Stimulated activated naive B cell treated with anti-CD40 and anti-IgM and Interleukin-4, amounts not matched to agents 10 μg/mL and 1 μg/mL and 100 μg/mL, for 72 hours (primary cell): ENCODE data around the gene AGAP1.

Source experiments
- ATAC-seq, 2 donors: fragments of 150-1000 bp; cut with Tn5 transposase; replicated peaks; 2 replicates each; pipeline ENCODE4 v1.10.0; 2021; ENCODE audit warnings: moderate library complexity in 1 of 2
- DNase-seq: peaks from one replicate; pipeline ENCODE4 v3.0.0; 2021
- H3K27ac Mint-ChIP-seq: one replicate; pipeline ENCODE4 v1.8.0; 2022; ENCODE audit warnings: mild to moderate bottlenecking, mixed read lengths
- H3K27me3 Mint-ChIP-seq, 2 donors: one replicate each; pipeline ENCODE4 v1.8.0; 2022; ENCODE audit warnings: mixed read lengths in 2 of 2
- H3K36me3 Mint-ChIP-seq, 2 donors: one replicate each; pipeline ENCODE4 v1.8.0; 2022; ENCODE audit warnings: mixed read lengths in 2 of 2, mild to moderate bottlenecking in 1 of 2
- H3K4me1 Mint-ChIP-seq, 2 donors: one replicate each; pipeline ENCODE4 v1.8.0; 2022; ENCODE audit warnings: mixed read lengths in 2 of 2, mild to moderate bottlenecking in 1 of 2
- H3K4me3 Mint-ChIP-seq, 2 donors: one replicate each; pipeline ENCODE4 v1.8.0; 2022; ENCODE audit warnings: mild to moderate bottlenecking in 2 of 2, mixed read lengths in 2 of 2, moderate library complexity in 1 of 2
- H3K9me3 Mint-ChIP-seq, 2 donors: one replicate each; pipeline ENCODE4 v1.8.0; 2022; ENCODE audit warnings: mixed read lengths in 2 of 2, mild to moderate bottlenecking in 1 of 2

AGAP1 gene

DNA sequence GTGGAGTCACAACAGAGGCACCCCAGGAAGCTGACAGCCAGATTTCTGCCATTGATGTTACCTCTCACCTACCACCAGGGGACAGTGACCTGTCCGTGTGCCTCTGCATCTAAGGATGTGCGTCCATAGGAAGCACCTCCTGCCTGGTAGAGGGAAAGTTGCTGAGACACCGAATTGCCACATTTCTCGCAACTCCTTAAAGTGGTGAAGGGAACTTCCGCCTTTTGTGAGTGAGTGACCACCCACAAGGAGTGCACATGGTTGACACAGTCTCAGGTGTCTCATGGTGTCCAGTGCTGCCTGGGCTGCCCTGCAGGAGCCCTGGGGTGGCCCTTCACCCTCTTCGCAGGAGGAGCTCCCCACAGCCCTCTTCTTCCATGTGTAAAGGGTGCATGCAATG lies 472.6 kb downstream of the AGAP1 start:
- H3K4me3 Mint-ChIP-seq: no peak overlapping the region
- no peak overlapping the region for H3K27ac Mint-ChIP-seq
- peaks cover 0 to 5% of the 10 kb centered on the region in 2 donors for H3K27me3 Mint-ChIP-seq
- DNase-seq: no peak
- no peaks in the 10 kb centered on the region for H3K4me1 Mint-ChIP-seq
- peaks cover 0 to under 1% of the 10 kb centered on the region in 2 donors for H3K9me3 Mint-ChIP-seq
- no peak for ATAC-seq
- H3K36me3 Mint-ChIP-seq: no peaks in the 10 kb centered on the region

DNA sequence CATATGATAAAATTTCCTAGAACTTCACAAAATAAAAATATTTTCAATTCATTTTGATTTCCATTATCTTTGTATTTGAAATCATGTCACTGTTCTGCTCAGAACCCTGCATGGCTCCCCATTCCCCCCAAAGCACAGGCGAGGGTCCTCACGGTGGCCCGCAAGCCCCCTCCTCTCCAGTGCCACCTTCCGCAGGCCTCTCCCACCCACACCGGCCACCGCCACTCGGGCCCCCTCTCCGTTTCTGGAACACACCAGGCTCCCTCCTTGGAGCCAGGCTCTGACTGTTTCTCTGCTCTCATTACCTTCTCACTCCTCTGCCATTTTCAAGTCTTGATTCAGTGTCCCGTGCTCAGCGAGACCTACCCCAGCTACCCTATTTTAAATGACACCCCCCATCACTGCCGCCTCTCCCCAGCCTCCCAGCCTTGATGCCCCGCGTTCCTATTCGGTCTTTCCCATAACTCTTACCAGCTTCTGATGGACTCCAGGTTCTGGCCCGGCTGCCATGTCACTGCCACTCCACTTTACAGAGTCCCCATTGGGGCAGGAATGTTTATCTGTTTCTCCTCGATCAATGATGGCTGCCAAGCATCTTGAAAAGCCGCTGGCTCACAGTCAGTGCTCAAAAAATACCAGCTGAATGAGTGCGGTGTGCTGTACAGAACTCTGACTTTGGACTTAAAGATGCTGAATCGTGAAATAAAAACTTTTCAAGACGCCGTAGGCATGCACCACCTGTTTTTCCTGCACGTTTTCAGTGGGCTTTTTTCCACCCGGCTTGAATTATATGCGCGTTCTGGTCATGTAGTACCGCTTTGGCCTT lies 473.3 kb downstream of the AGAP1 start:
- Mint-ChIP-seq H3K4me3 (no peak overlapping the region), H3K4me1 (no peaks in the 10 kb centered on the region), H3K36me3 (no peaks in the 10 kb centered on the region), H3K9me3 (no peaks in the 10 kb centered on the region), H3K27ac (no peak overlapping the region), H3K27me3 (peaks cover 0 to 5% of the 10 kb centered on the region in 2 donors)
- ATAC-seq: no peak
- DNase-seq: no peak

DNA sequence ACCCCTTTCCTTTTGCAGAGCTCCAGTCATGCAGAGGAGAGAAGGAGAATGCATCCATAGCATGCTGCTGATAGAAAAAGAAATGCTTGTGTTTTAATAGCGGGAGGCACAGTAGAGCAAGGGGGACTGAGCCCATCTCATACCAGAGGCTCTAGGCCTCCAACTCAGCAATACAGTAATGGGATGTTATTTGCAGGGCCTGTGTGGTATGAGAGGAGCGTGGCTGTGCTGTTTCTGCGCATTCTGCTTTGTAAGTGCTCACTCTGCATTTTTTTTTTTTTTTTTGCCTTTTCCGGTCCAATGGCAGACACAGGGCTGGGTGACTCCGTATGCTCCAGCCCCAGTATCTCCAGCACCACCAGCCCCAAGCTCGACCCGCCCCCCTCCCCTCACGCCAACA lies 474.3 kb downstream of the AGAP1 start:
- Mint-ChIP-seq H3K4me1 (no peaks in the 10 kb centered on the region), H3K27ac (no peak overlapping the region), H3K36me3 (no peaks in the 10 kb centered on the region), H3K9me3 (no peaks in the 10 kb centered on the region), H3K4me3 (no peak overlapping the region), H3K27me3 (peaks cover under 1 to 5% of the 10 kb centered on the region in 2 donors)
- DNase-seq (no peak), ATAC-seq (no peak)

DNA sequence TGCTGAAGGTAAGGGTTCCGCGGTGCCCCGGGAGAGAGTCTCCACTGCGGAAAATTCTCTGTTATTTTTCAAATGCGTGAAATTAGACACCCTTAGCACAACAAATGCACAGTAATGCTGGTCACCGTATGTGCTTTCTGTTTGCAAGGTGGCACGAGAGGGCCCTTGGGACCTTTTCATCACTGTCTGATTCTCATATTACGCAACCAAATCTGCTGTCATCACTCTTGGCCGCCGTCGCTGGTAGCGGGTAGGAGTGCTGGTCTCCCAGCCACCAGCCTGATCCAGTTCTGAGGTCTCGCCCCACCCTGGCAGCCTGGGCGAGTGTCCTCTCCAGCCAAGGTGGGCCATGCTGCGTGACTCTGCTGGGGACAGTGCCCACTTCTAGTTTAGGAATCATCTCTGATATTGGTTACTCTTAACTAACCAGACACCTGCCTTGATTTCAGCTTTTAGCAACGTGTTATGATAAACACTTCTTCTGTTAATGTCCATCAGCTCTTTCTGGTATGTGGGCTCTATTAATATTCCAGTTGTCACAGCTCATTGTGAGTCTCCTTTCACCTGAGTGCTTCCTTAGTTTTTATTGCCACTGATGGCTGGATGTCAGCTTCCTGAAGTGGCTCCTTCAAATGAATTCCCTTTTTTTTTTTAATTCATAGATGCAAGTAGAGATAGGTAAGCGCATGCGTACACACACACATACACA lies 474.9 kb downstream of the AGAP1 start:
- ATAC-seq: no peak
- Mint-ChIP-seq H3K4me1 (no peaks in the 10 kb centered on the region), H3K4me3 (no peak overlapping the region), H3K9me3 (no peaks in the 10 kb centered on the region), H3K27ac (no peak overlapping the region), H3K36me3 (no peaks in the 10 kb centered on the region), H3K27me3 (peaks cover 4 to 5% of the 10 kb centered on the region in 2 donors)
- no peak for DNase-seq

DNA sequence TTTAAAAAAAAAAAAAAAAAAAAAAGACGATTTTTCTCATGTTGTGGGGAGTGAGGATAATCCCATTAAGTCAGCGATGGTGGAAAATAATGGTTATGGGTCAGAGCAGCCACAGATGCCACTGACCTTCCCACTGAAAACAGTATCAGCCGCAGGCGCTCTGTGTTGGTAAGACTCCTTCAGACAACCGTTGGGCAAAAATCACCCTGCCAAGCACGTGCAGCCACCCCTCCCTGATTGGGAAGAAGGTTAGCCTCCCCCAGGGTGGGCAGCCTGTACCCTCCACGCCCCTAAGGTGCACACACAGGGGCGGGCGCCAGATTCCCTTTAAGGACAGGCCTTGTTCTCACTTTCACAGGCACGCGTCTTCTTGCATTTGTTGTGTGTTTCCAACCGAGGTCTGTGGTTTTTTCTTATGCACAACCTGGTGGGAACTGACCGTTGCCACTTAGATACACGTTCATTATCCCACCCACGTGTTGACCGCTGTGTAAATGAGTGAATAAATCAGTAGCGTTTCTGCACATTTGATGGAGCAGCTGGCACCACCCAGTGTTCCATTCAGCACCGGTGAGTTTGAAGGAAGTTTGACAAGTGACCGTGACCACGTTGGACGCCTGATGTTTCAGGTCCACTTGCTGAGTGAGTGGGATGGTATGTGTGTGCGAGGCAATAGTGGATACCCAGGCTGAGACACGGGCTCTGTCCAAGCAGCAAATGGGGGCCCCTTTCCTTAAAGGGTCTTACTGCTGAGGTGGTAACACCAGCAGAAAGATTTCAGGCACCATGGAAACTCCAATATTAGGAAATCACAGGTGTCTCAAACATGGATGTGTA lies 476.6 kb downstream of the AGAP1 start:
- no peaks in the 10 kb centered on the region for H3K9me3 Mint-ChIP-seq
- no peak for DNase-seq
- no peaks in the 10 kb centered on the region for H3K36me3 Mint-ChIP-seq
- H3K27me3 Mint-ChIP-seq: peaks cover 4% of the 10 kb centered on the region in 2 donors
- no peak overlapping the region for H3K4me3 Mint-ChIP-seq
- ATAC-seq: no peak
- no peak overlapping the region for H3K27ac Mint-ChIP-seq
- H3K4me1 Mint-ChIP-seq: no peaks in the 10 kb centered on the region

DNA sequence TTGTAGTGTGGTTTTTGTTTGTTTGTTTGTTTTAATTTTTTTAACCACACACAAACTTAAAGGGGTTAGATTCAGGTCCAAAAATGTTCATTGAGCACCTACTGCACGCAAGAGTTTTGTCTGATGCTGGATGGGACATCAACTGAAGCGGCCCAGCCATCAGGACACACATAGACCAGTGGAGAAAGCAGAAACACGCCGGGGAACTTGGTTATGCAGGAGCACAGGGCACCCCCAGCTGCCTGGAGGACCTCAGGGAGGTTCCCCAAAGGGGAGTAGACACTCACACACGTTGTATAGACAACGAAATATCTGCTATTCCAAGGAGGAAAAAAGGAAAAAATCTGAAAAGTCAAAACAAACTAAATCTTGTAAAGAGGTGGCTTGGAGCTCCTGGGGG lies 482.7 kb downstream of the AGAP1 start:
- H3K9me3 Mint-ChIP-seq: peaks cover 0 to 4% of the 10 kb centered on the region in 2 donors
- H3K36me3 Mint-ChIP-seq: no peaks in the 10 kb centered on the region
- no peak for DNase-seq
- H3K27me3 Mint-ChIP-seq: peaks cover 0 to 4% of the 10 kb centered on the region in 2 donors
- H3K4me3 Mint-ChIP-seq: no peak overlapping the region
- H3K27ac Mint-ChIP-seq: no peak overlapping the region
- H3K4me1 Mint-ChIP-seq: no peaks in the 10 kb centered on the region
- no peak for ATAC-seq

DNA sequence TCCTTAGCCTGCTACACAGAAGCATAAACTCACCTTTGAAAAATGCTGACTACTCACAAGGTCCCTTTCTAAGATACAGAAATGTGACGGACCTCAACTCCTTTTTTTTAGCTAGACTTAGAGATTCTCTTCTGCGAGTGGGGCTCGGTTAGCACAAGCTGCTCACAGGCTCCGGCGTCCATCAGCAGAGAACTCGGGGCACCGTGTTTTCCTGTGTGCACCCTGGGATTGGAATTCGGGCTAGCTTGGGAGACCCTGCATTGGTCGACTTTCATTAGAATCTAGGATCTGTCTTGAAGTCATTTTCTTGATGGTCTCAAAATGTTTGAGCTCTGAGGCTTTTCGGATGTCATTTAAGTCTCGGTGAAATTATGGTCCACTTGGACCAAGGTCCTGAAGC lies 483.1 kb downstream of the AGAP1 start:
- Mint-ChIP-seq H3K9me3 (peaks cover 0 to 4% of the 10 kb centered on the region in 2 donors), H3K36me3 (no peaks in the 10 kb centered on the region), H3K4me1 (no peaks in the 10 kb centered on the region), H3K27ac (no peak overlapping the region), H3K27me3 (peaks cover 0 to 4% of the 10 kb centered on the region in 2 donors), H3K4me3 (no peak overlapping the region)
- ATAC-seq: no peak
- DNase-seq: no peak

DNA sequence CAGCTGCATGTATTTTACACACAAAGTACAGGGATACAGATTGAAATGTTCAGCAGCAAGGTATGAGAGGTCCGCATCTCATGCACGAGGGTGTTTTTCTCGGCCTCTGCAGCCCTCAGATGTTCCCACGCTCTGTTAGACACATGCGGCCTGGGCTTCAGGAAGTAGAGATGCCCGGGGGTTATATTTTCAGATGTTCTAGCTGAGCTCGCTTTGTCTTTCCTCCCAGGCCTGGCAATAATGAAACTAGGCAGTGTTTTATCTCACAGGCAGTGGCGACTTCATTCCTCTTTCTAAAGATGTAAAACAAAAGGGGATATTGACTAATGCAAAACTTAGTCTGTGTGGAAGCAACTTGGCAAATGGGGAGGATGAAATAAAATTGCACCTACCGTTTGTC lies 483.6 kb downstream of the AGAP1 start:
- peaks cover 0 to 4% of the 10 kb centered on the region in 2 donors for H3K9me3 Mint-ChIP-seq
- ATAC-seq (no peak), DNase-seq (no peak)
- no peak overlapping the region for H3K27ac Mint-ChIP-seq
- H3K36me3 Mint-ChIP-seq: no peaks in the 10 kb centered on the region
- H3K4me1 Mint-ChIP-seq: no peaks in the 10 kb centered on the region
- H3K4me3 Mint-ChIP-seq: no peak overlapping the region
- peaks cover 0 to 4% of the 10 kb centered on the region in 2 donors for H3K27me3 Mint-ChIP-seq

DNA sequence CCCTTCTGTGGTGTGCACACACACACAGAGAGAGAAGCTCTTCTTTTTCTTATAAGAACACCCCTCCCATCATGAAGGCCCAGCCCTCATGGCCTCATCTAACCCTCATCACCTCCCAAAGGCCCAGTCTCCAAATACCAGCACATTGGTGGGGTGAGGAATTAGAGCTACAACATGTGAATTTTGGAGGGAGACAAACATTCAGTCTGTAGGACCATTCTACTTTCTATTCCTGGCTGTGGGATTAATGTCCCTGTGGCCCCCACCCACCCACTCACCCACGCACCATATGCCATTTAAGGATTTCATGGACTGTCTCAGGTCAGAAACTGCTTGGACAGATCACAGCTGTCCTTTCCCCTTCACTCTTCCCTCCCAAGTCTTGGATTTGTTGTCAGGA lies 484.2 kb downstream of the AGAP1 start:
- Mint-ChIP-seq H3K4me1 (no peaks in the 10 kb centered on the region), H3K36me3 (no peaks in the 10 kb centered on the region), H3K9me3 (peaks cover 0 to 4% of the 10 kb centered on the region in 2 donors), H3K27me3 (peaks cover 0 to 4% of the 10 kb centered on the region in 2 donors), H3K4me3 (no peak overlapping the region), H3K27ac (no peak overlapping the region)
- DNase-seq (no peak), ATAC-seq (no peak)

DNA sequence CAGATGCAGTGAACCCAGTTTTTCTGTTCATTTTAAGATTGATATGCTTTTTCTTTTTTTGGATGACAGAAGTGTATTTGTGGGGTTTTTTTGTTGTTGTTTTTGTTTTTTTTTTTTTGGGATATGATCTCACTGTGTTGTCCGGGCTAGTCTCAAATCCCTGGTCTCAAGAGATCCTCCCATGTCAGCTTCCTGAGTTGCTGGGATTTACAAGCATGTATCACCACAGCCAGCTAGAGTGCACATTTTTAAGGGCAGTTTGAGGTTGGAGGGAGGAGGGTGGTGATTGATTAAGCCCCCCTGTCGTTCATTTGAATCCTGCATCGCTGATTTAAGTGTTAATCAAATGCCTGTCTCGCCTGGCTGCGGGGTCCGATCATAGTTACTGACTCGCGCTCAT lies 485.2 kb downstream of the AGAP1 start:
- H3K27me3 Mint-ChIP-seq: peaks cover 0 to 4% of the 10 kb centered on the region in 2 donors
- no peak overlapping the region for H3K4me3 Mint-ChIP-seq
- DNase-seq (no peak), ATAC-seq (no peak)
- peaks cover 0 to 4% of the 10 kb centered on the region in 2 donors for H3K9me3 Mint-ChIP-seq
- H3K4me1 Mint-ChIP-seq: no peaks in the 10 kb centered on the region
- no peaks in the 10 kb centered on the region for H3K36me3 Mint-ChIP-seq
- no peak overlapping the region for H3K27ac Mint-ChIP-seq

DNA sequence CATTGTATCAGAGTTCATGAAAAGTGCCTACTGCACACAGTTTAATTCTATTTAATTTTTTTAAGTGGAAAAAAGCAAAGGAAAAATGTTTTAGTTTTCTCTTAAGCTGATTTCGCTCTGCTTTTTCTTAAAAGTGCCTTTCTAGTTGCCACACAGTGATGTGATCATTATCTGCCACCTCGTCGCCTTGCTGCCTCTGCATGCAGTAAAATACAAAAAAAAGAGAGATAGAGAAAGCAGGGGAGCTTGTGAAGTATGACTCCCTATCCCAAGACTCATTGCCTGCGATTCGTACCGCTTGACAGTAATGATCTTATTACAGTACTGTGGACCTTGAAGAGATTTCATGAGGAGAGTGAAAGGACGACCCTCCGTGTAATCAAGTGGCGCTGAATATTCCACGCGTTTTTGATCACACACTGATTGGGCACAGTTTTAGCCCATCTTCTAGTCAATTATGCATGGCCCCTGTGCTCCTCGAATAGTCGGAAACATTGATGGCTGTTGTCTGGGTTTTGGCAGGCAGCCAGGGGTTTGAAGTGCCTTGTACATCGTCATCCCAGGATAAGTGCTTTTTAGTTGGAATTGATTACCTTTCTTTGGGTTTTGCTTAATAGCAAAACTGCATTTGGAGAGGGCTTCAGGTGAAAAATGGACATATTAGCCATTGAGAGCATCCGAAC lies 486.1 kb downstream of the AGAP1 start:
- Mint-ChIP-seq H3K4me1 (no peaks in the 10 kb centered on the region), H3K9me3 (peaks cover 3 to 4% of the 10 kb centered on the region in 2 donors)

DNA sequence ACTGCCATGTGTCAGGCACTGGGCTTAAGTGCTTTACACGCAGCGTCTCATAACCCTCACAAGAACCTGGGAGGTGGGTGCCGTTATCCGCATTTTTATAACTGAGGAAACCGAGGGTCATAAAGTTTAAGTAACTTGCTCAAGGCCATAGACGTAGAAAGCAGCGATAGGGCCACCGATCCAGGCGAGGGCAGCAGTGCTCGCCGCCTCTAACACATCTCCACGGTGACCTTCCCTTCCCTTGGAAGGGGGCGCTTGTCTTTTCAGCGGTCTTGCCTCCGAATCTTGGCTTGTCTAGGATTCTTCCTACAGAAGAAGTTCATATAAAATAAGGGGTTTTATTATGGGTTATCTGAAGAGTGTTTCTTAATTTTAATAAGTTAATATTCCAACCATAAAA lies 487.8 kb downstream of the AGAP1 start:
- DNase-seq: no peak

More for the DNA sequence above, 486.1 kb downstream of the AGAP1 start:
- H3K27ac Mint-ChIP-seq: no peak overlapping the region
- ATAC-seq: no peak
- no peak for DNase-seq
- H3K4me3 Mint-ChIP-seq: no peak overlapping the region
- H3K27me3 Mint-ChIP-seq: peaks cover 0 to 4% of the 10 kb centered on the region in 2 donors
- no peaks in the 10 kb centered on the region for H3K36me3 Mint-ChIP-seq

DNA sequence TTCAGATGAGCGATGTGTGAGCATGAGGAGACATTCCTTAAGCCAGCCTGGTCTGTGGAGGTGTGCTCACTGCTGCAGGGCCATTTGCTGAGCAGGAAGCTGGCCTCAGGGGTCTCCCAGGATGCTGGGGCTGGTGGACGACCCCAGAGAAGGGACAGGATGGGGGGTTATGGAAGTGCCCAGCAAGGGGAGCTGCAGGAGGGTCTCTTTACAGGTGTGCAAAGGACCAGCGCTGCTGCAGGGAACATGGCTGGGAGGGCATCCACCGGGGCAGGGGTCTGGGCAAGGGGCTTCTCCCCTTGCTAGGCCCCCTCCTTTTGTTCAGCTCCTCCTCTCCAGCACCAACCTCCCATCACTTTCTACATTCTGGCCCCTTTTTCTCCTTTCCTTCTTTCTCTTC lies 489.2 kb downstream of the AGAP1 start:
- no peak overlapping the region for H3K27ac Mint-ChIP-seq
- no peak for DNase-seq
- peaks cover 7% of the 10 kb centered on the region in 2 donors for H3K27me3 Mint-ChIP-seq
- peaks cover 4 to 8% of the 10 kb centered on the region in 2 donors for H3K9me3 Mint-ChIP-seq
- no peaks in the 10 kb centered on the region for H3K4me1 Mint-ChIP-seq
- no peak overlapping the region for H3K4me3 Mint-ChIP-seq
- ATAC-seq: no peak
- no peaks in the 10 kb centered on the region for H3K36me3 Mint-ChIP-seq

More for the DNA sequence above, 487.8 kb downstream of the AGAP1 start:
- Mint-ChIP-seq H3K9me3 (peaks cover 0 to 6% of the 10 kb centered on the region in 2 donors), H3K4me1 (no peaks in the 10 kb centered on the region), H3K36me3 (no peaks in the 10 kb centered on the region), H3K4me3 (no peak overlapping the region), H3K27me3 (peaks cover 0 to 4% of the 10 kb centered on the region in 2 donors), H3K27ac (no peak overlapping the region)
- ATAC-seq: no peak

DNA sequence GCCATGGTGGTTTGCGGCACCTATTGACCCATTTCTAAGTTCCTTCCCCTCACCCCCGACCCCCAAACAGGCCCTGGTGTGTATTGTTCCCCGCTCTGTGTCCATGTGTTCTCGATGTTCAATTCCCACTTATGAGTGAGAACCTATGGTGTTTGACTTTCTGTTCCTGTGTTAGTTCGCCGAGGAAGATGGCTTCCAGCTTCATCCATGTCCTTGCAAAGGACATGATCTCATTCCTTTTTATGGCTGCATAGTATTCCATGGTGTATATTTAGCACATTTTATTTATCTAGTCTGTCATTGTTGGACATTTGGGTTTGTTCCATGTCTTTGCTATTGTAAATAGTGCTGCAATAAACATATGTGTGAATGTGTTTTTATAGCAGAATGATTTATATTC lies 490.7 kb downstream of the AGAP1 start:
- Mint-ChIP-seq H3K4me3 (no peak overlapping the region), H3K4me1 (no peaks in the 10 kb centered on the region), H3K27ac (no peak overlapping the region), H3K36me3 (no peaks in the 10 kb centered on the region), H3K27me3 (peaks cover 11 to 14% of the 10 kb centered on the region in 2 donors), H3K9me3 (peaks cover 4 to 9% of the 10 kb centered on the region in 2 donors)
- ATAC-seq (no peak), DNase-seq (no peak)
